Measurements from ENCODE around the gene POTEI. TPM values are rescaled to one million over a fixed set of nuclear protein-coding genes. Genes with fewer than 3 reads are reported as not detected.
"Not testable (repeated sequence)": the region's sequence is repeated elsewhere in the genome, so short reads cannot be mapped to it uniquely, and the experiment has no call there.

Gene POTEI
- total RNA-seq, result 0.06 TPM in 1 of 2 replicates, not detected in the other

- DNase-seq (ENCODE audit: extremely low read depth, low read depth, low spot score), result not testable (repeated sequence)
Observed at GRCh38 chr2:130509228-130509627, at the start of gene POTEI. Gene POTEI, minus strand, starts transcription at chr2:130509328. Its CDS starts 93 bp downstream, at chr2:130509235.

- DNase-seq (ENCODE audit: extremely low read depth, low read depth, low spot score), result not testable (repeated sequence)
Observed at GRCh38 chr2:130556441-130556840, 47.3 kb upstream of the POTEI start.

- DNase-seq (ENCODE audit: extremely low read depth, low read depth, low spot score), result not testable (repeated sequence)
Observed at GRCh38 chr2:130554178-130554577, 45.0 kb upstream of the POTEI start.

- not testable (repeated sequence) for DNase-seq (ENCODE audit: extremely low read depth, low read depth, low spot score)
Observed at GRCh38 chr2:130549475-130549874, 40.3 kb upstream of the POTEI start.

- not testable (repeated sequence) for DNase-seq (ENCODE audit: extremely low read depth, low read depth, low spot score)
Observed at GRCh38 chr2:130548418-130548817, 39.3 kb upstream of the POTEI start.

GRCh38 chr2:130544978-130545377 lies 35.9 kb upstream of the POTEI start:
- not testable (repeated sequence) for DNase-seq (ENCODE audit: extremely low read depth, low read depth, low spot score)

- not testable (repeated sequence) for DNase-seq (ENCODE audit: extremely low read depth, low read depth, low spot score)
Observed at GRCh38 chr2:130543785-130544528, 34.8 kb upstream of the POTEI start.

- DNase-seq (ENCODE audit: extremely low read depth, low read depth, low spot score), result not testable (repeated sequence)
Observed at GRCh38 chr2:130542789-130543188, 33.7 kb upstream of the POTEI start.

GRCh38 chr2:130538271-130538670 lies 29.1 kb upstream of the POTEI start:
- DNase-seq (ENCODE audit: extremely low read depth, low read depth, low spot score), result not testable (repeated sequence)

GRCh38 chr2:130536654-130537053 lies 27.5 kb upstream of the POTEI start:
- not testable (repeated sequence) for DNase-seq (ENCODE audit: extremely low read depth, low read depth, low spot score)

- DNase-seq (ENCODE audit: extremely low read depth, low read depth, low spot score), result not testable (repeated sequence)
Observed at GRCh38 chr2:130531672-130532071, 22.5 kb upstream of the POTEI start.

- DNase-seq (ENCODE audit: extremely low read depth, low read depth, low spot score), result not testable (repeated sequence)
Observed at GRCh38 chr2:130531225-130531624, 22.1 kb upstream of the POTEI start.

GRCh38 chr2:130530212-130530611 lies 21.1 kb upstream of the POTEI start:
- DNase-seq (ENCODE audit: extremely low read depth, low read depth, low spot score), result not testable (repeated sequence)

GRCh38 chr2:130529545-130529944 lies 20.4 kb upstream of the POTEI start:
- DNase-seq (ENCODE audit: extremely low read depth, low read depth, low spot score), result not testable (repeated sequence)

GRCh38 chr2:130527365-130527967 lies 18.3 kb upstream of the POTEI start:
- not testable (repeated sequence) for DNase-seq (ENCODE audit: extremely low read depth, low read depth, low spot score)

GRCh38 chr2:130522390-130522789 lies 13.3 kb upstream of the POTEI start:
- not testable (repeated sequence) for DNase-seq (ENCODE audit: extremely low read depth, low read depth, low spot score)

GRCh38 chr2:130520992-130521391 lies 11.9 kb upstream of the POTEI start, which contains the start of gene CFC1B:
Gene CFC1B, plus strand, starts transcription at chr2:130521222. Its CDS starts 263 bp downstream, at chr2:130521485.
- not testable (repeated sequence) for DNase-seq (ENCODE audit: extremely low read depth, low read depth, low spot score)

GRCh38 chr2:130518516-130519106 lies 9.5 kb upstream of the POTEI start:
- not testable (repeated sequence) for DNase-seq (ENCODE audit: extremely low read depth, low read depth, low spot score)

GRCh38 chr2:130511747-130512451 lies 2.8 kb upstream of the POTEI start:
- DNase-seq (ENCODE audit: extremely low read depth, low read depth, low spot score), result not testable (repeated sequence)

- not testable (repeated sequence) for DNase-seq (ENCODE audit: extremely low read depth, low read depth, low spot score)
Observed at GRCh38 chr2:130510807-130511746, 1.9 kb upstream of the POTEI start.
